CD8-positive, alpha-beta memory T cell (primary cell): ENCODE results near the gene MACROD2. TPM values are rescaled to one million over a fixed set of nuclear protein-coding genes. Genes with fewer than 3 reads are reported as not detected.

Source experiments
- CTCF ChIA-PET: fragments of 350-600 bp; sonication (Branson Sonifier 250); formaldehyde crosslinking; loops from one replicate; lab custom pipeline; 2021; ENCODE audit warnings: antibody characterized with exemption; lab: Charles Lee
- POLR2A ChIA-PET: fragments of 350-600 bp; sonication (Branson Sonifier 250); formaldehyde crosslinking; loops from one replicate; lab custom pipeline; 2021; ENCODE audit warnings: antibody characterized with exemption; lab: Charles Lee
- DNase-seq, 5 donors: peaks; one replicate each; pipeline versions ENCODE4 v3.0.0 to v3.0.0-alpha.2; 2020 to 2022; ENCODE audit warnings: mixed read lengths in 1 of 5
- H3K27ac ChIP-seq: one replicate; pipeline ENCODE4 v1.7.0; 2013; ENCODE audit warnings: low read depth, mild to moderate bottlenecking, low read length, moderate library complexity
- H3K27me3 ChIP-seq: 2 replicates; pipeline ENCODE4 v1.7.0; 2013; ENCODE audit warnings: low read length, mild to moderate bottlenecking; ENCODE audit not compliant: insufficient read depth, poor library complexity, severe bottlenecking
- H3K36me3 ChIP-seq: 2 replicates; pipeline ENCODE4 v1.7.0; 2013; ENCODE audit warnings: mild to moderate bottlenecking, low read length, moderate library complexity; ENCODE audit not compliant: insufficient read depth
- H3K4me1 ChIP-seq: 2 replicates; pipeline ENCODE4 v1.7.0; 2013; ENCODE audit warnings: mild to moderate bottlenecking, low read length, moderate library complexity; ENCODE audit not compliant: insufficient read depth
- H3K4me3 ChIP-seq: 2 replicates; pipeline ENCODE4 v1.7.0; 2013; ENCODE audit warnings: mild to moderate bottlenecking, low read length
- H3K9me3 ChIP-seq: 2 replicates; pipeline ENCODE4 v1.7.0; 2013; ENCODE audit warnings: mild to moderate bottlenecking, low read length
- H3K27ac Mint-ChIP-seq, 8 donors: one replicate each; pipeline ENCODE4 v1.8.0; 2020 to 2021; ENCODE audit warnings: mixed read lengths in 8 of 8, mild to moderate bottlenecking in 6 of 8, inconsistent platforms in 3 of 8, moderate library complexity in 3 of 8
- H3K27me3 Mint-ChIP-seq, 2 donors: one replicate each; pipeline ENCODE4 v1.8.0; 2020 to 2021; ENCODE audit warnings: mixed read lengths in 2 of 2, mild to moderate bottlenecking in 1 of 2, moderate library complexity in 1 of 2
- H3K36me3 Mint-ChIP-seq, 3 donors: one replicate each; pipeline ENCODE4 v1.8.0; 2020 to 2021; ENCODE audit warnings: mixed read lengths in 3 of 3, inconsistent platforms in 1 of 3, mild to moderate bottlenecking in 1 of 3
- H3K4me1 Mint-ChIP-seq, 3 donors: one replicate each; pipeline ENCODE4 v1.8.0; 2020 to 2021; ENCODE audit warnings: mixed read lengths in 3 of 3, inconsistent platforms in 1 of 3, mild to moderate bottlenecking in 1 of 3
- H3K4me3 Mint-ChIP-seq, 7 donors: one replicate each; pipeline ENCODE4 v1.8.0; 2020 to 2021; ENCODE audit warnings: mixed read lengths in 7 of 7, mild to moderate bottlenecking in 6 of 7, moderate library complexity in 4 of 7, inconsistent platforms in 2 of 7
- H3K9me3 Mint-ChIP-seq, 5 donors: one replicate each; pipeline ENCODE4 v1.8.0; 2020 to 2022; ENCODE audit warnings: mixed read lengths in 5 of 5, mild to moderate bottlenecking in 3 of 5, moderate library complexity in 2 of 5, inconsistent platforms in 1 of 5
- polyA plus RNA-seq: library from polyadenylated mRNA; unstranded; fragments of 300-500 nt; fragmentation: Illumina TruSeq; gene quantifications from one replicate; pipeline ENCODE4 v1.2.3, GENCODE V29; 2021
- total RNA-seq, 2 experiments: library from RNA; stranded (reverse); gene quantifications; one replicate each; pipeline ENCODE4 v1.2.3, GENCODE V29; 2021

The MACROD2 gene
- total and polyA plus RNA-seq, 3 experiments from 2014 or later = not detected

- ChIA-PET POLR2A (no interaction called here), CTCF (no interaction called here)
- no peak overlapping the region for H3K4me3 Mint-ChIP-seq
These were observed 1169.4 kb downstream of the MACROD2 start for GRCh38 chr20:15164726-15165125.

GRCh38 chr20:15166744-15167143 is 1171.4 kb downstream of the MACROD2 start:
- CTCF ChIA-PET = no interaction called here
- Mint-ChIP-seq H3K4me1 (peaks cover 4 to 6% (median 5%) of the 10 kb centered on the region in 3 donors), H3K27me3 (no peaks in the 10 kb centered on the region), H3K4me3 (no peak overlapping the region), H3K27ac (no peak overlapping the region), H3K9me3 (peaks cover 0 to 14% (median 2%) of the 10 kb centered on the region in 5 donors), H3K36me3 (peaks cover 0 to 1% (median 0%) of the 10 kb centered on the region in 3 donors)
- Histone ChIP-seq H3K27me3 (no peaks in the 10 kb centered on the region), H3K36me3 (no peaks in the 10 kb centered on the region), H3K27ac (no peak overlapping the region), H3K4me3 (no peak overlapping the region), H3K4me1 (no peaks in the 10 kb centered on the region), H3K9me3 (no peaks in the 10 kb centered on the region)
- DNase-seq = no peak
- POLR2A ChIA-PET = no interaction called here

More at GRCh38 chr20:15164726-15165125, 1169.4 kb downstream of the MACROD2 start:
- peaks cover 0 to 1% (median 0%) of the 10 kb centered on the region in 3 donors for H3K36me3 Mint-ChIP-seq
- no peaks in the 10 kb centered on the region for H3K4me1 ChIP-seq
- H3K27me3 ChIP-seq = no peaks in the 10 kb centered on the region
- DNase-seq = no peak
- H3K9me3 Mint-ChIP-seq = peaks cover 0 to 17% (median 0%) of the 10 kb centered on the region in 5 donors
- no peak overlapping the region for H3K27ac ChIP-seq
- no peaks in the 10 kb centered on the region for H3K9me3 ChIP-seq
- H3K4me3 ChIP-seq = no peak overlapping the region
- no peaks in the 10 kb centered on the region for H3K36me3 ChIP-seq
- no peaks in the 10 kb centered on the region for H3K27me3 Mint-ChIP-seq
- H3K4me1 Mint-ChIP-seq = peaks cover 4 to 6% (median 5%) of the 10 kb centered on the region in 3 donors
- H3K27ac Mint-ChIP-seq = no peak overlapping the region

GRCh38 chr20:15171016-15171415 is 1175.7 kb downstream of the MACROD2 start:
- H3K4me1 ChIP-seq = no peaks in the 10 kb centered on the region
- Mint-ChIP-seq H3K4me1 (no peaks in the 10 kb centered on the region), H3K4me3 (no peak overlapping the region), H3K27me3 (no peaks in the 10 kb centered on the region), H3K9me3 (peaks cover 2 to 14% (median 3%) of the 10 kb centered on the region in 5 donors), H3K27ac (no peak overlapping the region), H3K36me3 (no peaks in the 10 kb centered on the region)
- no peaks in the 10 kb centered on the region for H3K27me3 ChIP-seq
- H3K9me3 ChIP-seq = no peaks in the 10 kb centered on the region
- no peak overlapping the region for H3K27ac ChIP-seq
- POLR2A ChIA-PET = no interaction called here
- H3K4me3 ChIP-seq = no peak overlapping the region
- no peak for DNase-seq
- no peaks in the 10 kb centered on the region for H3K36me3 ChIP-seq
- CTCF ChIA-PET = no interaction called here

- Mint-ChIP-seq H3K36me3 (no peaks in the 10 kb centered on the region), H3K9me3 (peaks cover 4 to 14% (median 6%) of the 10 kb centered on the region in 5 donors), H3K27me3 (no peaks in the 10 kb centered on the region), H3K27ac (peak overlapping the region in 1 of 8 donors; percentile 25), H3K4me1 (no peaks in the 10 kb centered on the region), H3K4me3 (no peak overlapping the region)
- ChIA-PET CTCF (no interaction called here), POLR2A (no interaction called here)
- Histone ChIP-seq H3K27me3 (no peaks in the 10 kb centered on the region), H3K27ac (no peak overlapping the region), H3K9me3 (no peaks in the 10 kb centered on the region), H3K4me1 (no peaks in the 10 kb centered on the region), H3K36me3 (no peaks in the 10 kb centered on the region), H3K4me3 (no peak overlapping the region)
- no peak for DNase-seq
These were observed 1181.6 kb downstream of the MACROD2 start for GRCh38 chr20:15176929-15177328.

GRCh38 chr20:15178581-15178980 is 1183.3 kb downstream of the MACROD2 start:
- H3K27me3 Mint-ChIP-seq = no peaks in the 10 kb centered on the region
- H3K27me3 ChIP-seq = no peaks in the 10 kb centered on the region
- no peak overlapping the region for H3K27ac ChIP-seq
- peaks cover 0 to 3% (median 0%) of the 10 kb centered on the region in 3 donors for H3K36me3 Mint-ChIP-seq
- no peaks in the 10 kb centered on the region for H3K9me3 ChIP-seq
- ChIA-PET CTCF (interaction anchor here (1.1 kb wide), 1 partner anchor 10 kb away, joined by 3 read pairs; no protein-coding TSS in a partner anchor), POLR2A (no interaction called here)
- no peak overlapping the region for H3K27ac Mint-ChIP-seq
- H3K36me3 ChIP-seq = no peaks in the 10 kb centered on the region
- H3K9me3 Mint-ChIP-seq = peaks cover 4 to 17% (median 6%) of the 10 kb centered on the region in 5 donors
- H3K4me1 Mint-ChIP-seq = no peaks in the 10 kb centered on the region
- no peaks in the 10 kb centered on the region for H3K4me1 ChIP-seq
- no peak overlapping the region for H3K4me3 ChIP-seq
- H3K4me3 Mint-ChIP-seq = no peak overlapping the region
- no peak for DNase-seq

GRCh38 chr20:15179381-15179780 is 1184.1 kb downstream of the MACROD2 start:
- peaks cover 4 to 17% (median 5%) of the 10 kb centered on the region in 5 donors for H3K9me3 Mint-ChIP-seq
- Histone ChIP-seq H3K27me3 (no peaks in the 10 kb centered on the region), H3K36me3 (no peaks in the 10 kb centered on the region), H3K4me3 (no peak overlapping the region), H3K4me1 (no peaks in the 10 kb centered on the region), H3K9me3 (no peaks in the 10 kb centered on the region), H3K27ac (no peak overlapping the region)
- H3K27me3 Mint-ChIP-seq = no peaks in the 10 kb centered on the region
- CTCF ChIA-PET = interaction anchor here (1.1 kb wide), 1 partner anchor 9 kb away, joined by 3 read pairs; no protein-coding TSS in a partner anchor
- H3K27ac Mint-ChIP-seq = no peak overlapping the region
- peaks cover 0 to 3% (median 0%) of the 10 kb centered on the region in 3 donors for H3K36me3 Mint-ChIP-seq
- no peak for DNase-seq
- no peaks in the 10 kb centered on the region for H3K4me1 Mint-ChIP-seq
- POLR2A ChIA-PET = no interaction called here
- H3K4me3 Mint-ChIP-seq = no peak overlapping the region

GRCh38 chr20:15179781-15180180 is 1184.5 kb downstream of the MACROD2 start:
- Histone ChIP-seq H3K4me3 (no peak overlapping the region), H3K9me3 (no peaks in the 10 kb centered on the region), H3K27ac (no peak overlapping the region), H3K36me3 (no peaks in the 10 kb centered on the region), H3K27me3 (no peaks in the 10 kb centered on the region), H3K4me1 (no peaks in the 10 kb centered on the region)
- Mint-ChIP-seq H3K4me1 (no peaks in the 10 kb centered on the region), H3K4me3 (no peak overlapping the region), H3K27ac (no peak overlapping the region), H3K27me3 (no peaks in the 10 kb centered on the region), H3K36me3 (peaks cover 0 to 3% (median 0%) of the 10 kb centered on the region in 3 donors), H3K9me3 (peaks cover 4 to 17% (median 5%) of the 10 kb centered on the region in 5 donors)
- DNase-seq = no peak
- CTCF ChIA-PET = no interaction called here
- POLR2A ChIA-PET = no interaction called here

GRCh38 chr20:15185322-15185721 is 1190.0 kb downstream of the MACROD2 start:
- ChIA-PET CTCF (no interaction called here), POLR2A (no interaction called here)
- no peaks in the 10 kb centered on the region for H3K27me3 Mint-ChIP-seq
- H3K36me3 Mint-ChIP-seq = peaks cover 0 to 3% (median 0%) of the 10 kb centered on the region in 3 donors
- H3K4me1 ChIP-seq = no peaks in the 10 kb centered on the region
- no peak for DNase-seq
- no peaks in the 10 kb centered on the region for H3K36me3 ChIP-seq
- H3K27me3 ChIP-seq = no peaks in the 10 kb centered on the region
- no peaks in the 10 kb centered on the region for H3K9me3 ChIP-seq
- H3K27ac ChIP-seq = no peak overlapping the region
- no peak overlapping the region for H3K4me3 Mint-ChIP-seq
- H3K27ac Mint-ChIP-seq = no peak overlapping the region
- H3K4me1 Mint-ChIP-seq = no peaks in the 10 kb centered on the region
- H3K9me3 Mint-ChIP-seq = peaks cover 0 to 25% (median 0%) of the 10 kb centered on the region in 5 donors
- H3K4me3 ChIP-seq = no peak overlapping the region
